Endothelial cell of umbilical vein (primary cell): ENCODE data around the gene XDH. TPM values are rescaled to one million over a fixed set of nuclear protein-coding genes. Genes with fewer than 3 reads are reported as not detected.

ENCODE experiments used
- BruUV-seq: library from RNA; stranded (reverse); fragments of 400-500 nt; replicated peaks from 2 replicates; lab custom pipeline; 2021; lab: Mats Ljungman, UMichigan
- CTCF ChIA-PET: fragments of 300-600, 350-600 bp; sonication (Branson Sonifier 250); formaldehyde crosslinking; loops from one replicate; lab custom pipeline; 2021; ENCODE audit warnings: antibody characterized with exemption, inconsistent platforms; lab: Charles Lee
- POLR2A ChIA-PET: fragments of 300-600, 350-600 bp; sonication (Branson Sonifier 250); formaldehyde crosslinking; loops from one replicate; lab custom pipeline; 2021; ENCODE audit warnings: antibody characterized with exemption, inconsistent platforms; lab: Charles Lee
- DNase-seq: peaks from one replicate; pipeline ENCODE4 v3.0.0-alpha.2; 2011; ENCODE audit warnings: low read depth, low spot score
- FAIRE-seq: peaks from 2 replicates; lab custom pipeline; 2011; peaks lifted over from hg19 to GRCh38; lab: Jason Lieb, UNC
- H2AFZ ChIP-seq: 2 replicates; pipeline ENCODE4 v1.6.0; 2012; ENCODE audit warnings: low read depth, low read length, control low read depth, inconsistent platforms
- H3K27ac ChIP-seq: 2 replicates; pipeline ENCODE4 v1.5.1; 2011; ENCODE audit warnings: low read depth, mild to moderate bottlenecking, control low read depth, low read length, moderate library complexity; ENCODE audit not compliant: insufficient read depth
- H3K27me3 ChIP-seq, 2 experiments: 2 replicates each; pipeline versions ENCODE4 v1.6.0 to v1.6.1; 2011; ENCODE audit warnings: low read length in 2 of 2, mixed read lengths in 1 of 2; ENCODE audit not compliant: control insufficient read depth in 2 of 2, insufficient read depth in 2 of 2
- H3K36me3 ChIP-seq, 2 experiments: 2 replicates in 1 of 2; 3 replicates in 1 of 2; pipeline ENCODE4 v1.5.1; 2011; ENCODE audit warnings: low read length in 2 of 2, mild to moderate bottlenecking in 1 of 2, moderate library complexity in 1 of 2; ENCODE audit not compliant: control insufficient read depth in 2 of 2, insufficient read depth in 2 of 2; ENCODE audit errors: extremely low read depth in 1 of 2
- H3K4me1 ChIP-seq: 3 replicates; pipeline ENCODE4 v1.5.1; 2011; ENCODE audit warnings: mild to moderate bottlenecking, low read length; ENCODE audit not compliant: control insufficient read depth, insufficient read depth; ENCODE audit errors: extremely low read depth
- H3K4me2 ChIP-seq: 2 replicates; pipeline ENCODE4 v1.6.1; 2011; ENCODE audit warnings: low read length, control low read depth, mixed read lengths; ENCODE audit not compliant: insufficient read depth
- H3K4me3 ChIP-seq, 3 experiments: fragments of 200-600 bp in 1 of 3; sonication (generic), shearing (Covaris generic) in 1 of 3; replicated peaks in 1 of 3; 2 replicates each; pipeline ENCODE4 v1.5.1; 2011 to 2016; ENCODE audit warnings: control low read depth in 3 of 3, low read length in 3 of 3, mild to moderate bottlenecking in 2 of 3, inconsistent platforms in 1 of 3, low read depth in 1 of 3, moderate library complexity in 1 of 3; ENCODE audit not compliant: insufficient read depth in 1 of 3
- H3K79me2 ChIP-seq: 2 replicates; pipeline ENCODE4 v1.6.0; 2012; ENCODE audit warnings: low read length, inconsistent platforms; ENCODE audit not compliant: control insufficient read depth, insufficient read depth
- H3K9ac ChIP-seq: replicated peaks from 2 replicates; pipeline ENCODE3; 2011; ENCODE audit warnings: low read length, control low read depth; ENCODE audit not compliant: insufficient read depth; ENCODE audit errors: extremely low read depth
- H3K9me1 ChIP-seq: replicated peaks from 3 replicates; pipeline ENCODE4 v1.6.0; 2011; ENCODE audit warnings: mild to moderate bottlenecking, low read length; ENCODE audit not compliant: control insufficient read depth, insufficient read depth; ENCODE audit errors: extremely low read depth
- H3K9me3 ChIP-seq: replicated peaks from 2 replicates; pipeline ENCODE4 v1.5.1; 2012; ENCODE audit warnings: low read length, inconsistent platforms; ENCODE audit not compliant: control insufficient read depth, insufficient read depth
- H4K20me1 ChIP-seq: replicated peaks from 2 replicates; pipeline ENCODE3; 2011; ENCODE audit warnings: mild to moderate bottlenecking, low read length; ENCODE audit not compliant: control insufficient read depth, insufficient read depth; ENCODE audit errors: extremely low read depth
- EZH2 ChIP-seq: IDR thresholded peaks from 2 replicates; pipeline ENCODE4 v1.6.1; 2012; ENCODE audit warnings: borderline replicate concordance, low read depth, mild to moderate bottlenecking, moderate library complexity, low read length, inconsistent platforms; ENCODE audit not compliant: severe bottlenecking
- FOS ChIP-seq: IDR thresholded peaks from 2 replicates; pipeline ENCODE4 v1.6.1; 2011; ENCODE audit warnings: mild to moderate bottlenecking, low read length, moderate library complexity, borderline replicate concordance; ENCODE audit not compliant: insufficient read depth
- GATA2 ChIP-seq: IDR thresholded peaks from 2 replicates; pipeline ENCODE4 v1.7.0; 2011; ENCODE audit warnings: low read depth, mild to moderate bottlenecking, moderate library complexity, mixed read lengths, low read length; ENCODE audit not compliant: insufficient read length, insufficient read depth
- JUN ChIP-seq: IDR thresholded peaks from 2 replicates; pipeline ENCODE4 v1.6.1; 2011; ENCODE audit warnings: borderline replicate concordance, low read depth; ENCODE audit not compliant: insufficient read length, insufficient read depth
- MYC ChIP-seq: IDR thresholded peaks from one replicate; pipeline ENCODE4 v1.6.1; 2011; ENCODE audit warnings: mild to moderate bottlenecking, low read depth, low read length
- POLR2AphosphoS5 ChIP-seq: IDR thresholded peaks from 2 replicates; pipeline ENCODE4 v1.6.1; 2012; ENCODE audit warnings: low read depth, mild to moderate bottlenecking, control low read depth, low read length, moderate library complexity; ENCODE audit not compliant: insufficient read depth
- dilution Hi-C: fragments of 300-500 bp; cut with MboI; formaldehyde crosslinking; loops from one replicate; pipeline ENCODE4 v1.15.0; 2019; ENCODE audit warnings: low sequenced_read_pairs; ENCODE audit not compliant: extremely low pct_ligation_motif_present
- intact Hi-C: fragments of 100-400 bp; cut with micrococcal nuclease; formaldehyde crosslinking; loops from one replicate; pipeline ENCODE4 v1.10.0; 2022
- polyA plus RNA-seq, 4 experiments: library from polyadenylated mRNA; depleted of rRNA in 3 of 4; stranded (reverse) in 3 of 4; unstranded in 1 of 4; fragments of >200 nt; gene quantifications; 2 replicates each; pipeline versions ENCODE4 v1.2.1 to v1.2.3, GENCODE V29; 2011 to 2012; ENCODE audit warnings: missing spikeins in 1 of 4
- total RNA-seq: library from RNA; stranded (reverse); gene quantifications from 2 replicates; pipeline ENCODE4 v1.2.3, GENCODE V29; 2021
- TF ChIP-seq, protein P1 (sequence below), 2 donors: IDR thresholded peaks; 1 replicate in 1 of 2; 2 replicates in 1 of 2; pipeline ENCODE4 v1.5.1; 2011; ENCODE audit warnings: low read length in 2 of 2, mild to moderate bottlenecking in 2 of 2, moderate library complexity in 2 of 2, control low read depth in 1 of 2, inconsistent platforms in 1 of 2, low read depth in 1 of 2; ENCODE audit not compliant: insufficient read depth in 1 of 2; ENCODE audit errors: extremely low read depth in 1 of 2

XDH gene
- total and polyA plus RNA-seq, 2 donors (not counting 3 experiments of a cell fraction or from before 2014, with no cell fraction given): not detected

- Histone ChIP-seq H2AFZ (peak overlapping the region; percentile 29), H3K9me1 (no peaks in the 10 kb centered on the region), H3K4me2 (peak overlapping the region; percentile 8), H3K27me3 (no peaks in the 10 kb centered on the region), H3K4me1 (peaks cover 32% of the 10 kb centered on the region), H3K27ac (peak overlapping the region; percentile 36), H3K9ac (no peak overlapping the region), H3K4me3 (no peak overlapping the region), H4K20me1 (no peaks in the 10 kb centered on the region), H3K79me2 (no peaks in the 10 kb centered on the region), H3K36me3 (no peaks in the 10 kb centered on the region), H3K9me3 (no peaks in the 10 kb centered on the region)
- DNase-seq (peak; percentile 11), FAIRE-seq (no peak)
- dilution Hi-C loops (no loop called here), intact Hi-C loops (loop anchor here (1.0 to 5.0 kb wide), 2 partner anchors 9 to 40 kb away; no protein-coding TSS in a partner anchor)
- CTCF ChIA-PET: interaction anchor here (0.5 to 1.3 kb wide), 2 partner anchors 53 to 1956 kb away, joined by 3 read pairs; partner anchors contain the start of gene EHD3
- BruUV-seq: no TSS peak
- POLR2A ChIA-PET: interaction anchor here (1.0 kb wide), 1 partner anchor 23 kb away, joined by 3 read pairs; no protein-coding TSS in a partner anchor
- TF ChIP-seq, protein P1, sequence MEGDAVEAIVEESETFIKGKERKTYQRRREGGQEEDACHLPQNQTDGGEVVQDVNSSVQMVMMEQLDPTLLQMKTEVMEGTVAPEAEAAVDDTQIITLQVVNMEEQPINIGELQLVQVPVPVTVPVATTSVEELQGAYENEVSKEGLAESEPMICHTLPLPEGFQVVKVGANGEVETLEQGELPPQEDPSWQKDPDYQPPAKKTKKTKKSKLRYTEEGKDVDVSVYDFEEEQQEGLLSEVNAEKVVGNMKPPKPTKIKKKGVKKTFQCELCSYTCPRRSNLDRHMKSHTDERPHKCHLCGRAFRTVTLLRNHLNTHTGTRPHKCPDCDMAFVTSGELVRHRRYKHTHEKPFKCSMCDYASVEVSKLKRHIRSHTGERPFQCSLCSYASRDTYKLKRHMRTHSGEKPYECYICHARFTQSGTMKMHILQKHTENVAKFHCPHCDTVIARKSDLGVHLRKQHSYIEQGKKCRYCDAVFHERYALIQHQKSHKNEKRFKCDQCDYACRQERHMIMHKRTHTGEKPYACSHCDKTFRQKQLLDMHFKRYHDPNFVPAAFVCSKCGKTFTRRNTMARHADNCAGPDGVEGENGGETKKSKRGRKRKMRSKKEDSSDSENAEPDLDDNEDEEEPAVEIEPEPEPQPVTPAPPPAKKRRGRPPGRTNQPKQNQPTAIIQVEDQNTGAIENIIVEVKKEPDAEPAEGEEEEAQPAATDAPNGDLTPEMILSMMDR (IDR thresholded peaks at IDR 0.05; ENCODE audit: extremely low read depth in 1 of 2, insufficient read depth in 1 of 2, low read depth in 1 of 2, low read length in 2 of 2): no peak
- no peak for TF ChIP-seq MYC
- TF ChIP-seq FOS: peak; percentile 5
Observed at GRCh38 chr2:31286961-31287550, 127.5 kb downstream of the XDH start.

DNA sequence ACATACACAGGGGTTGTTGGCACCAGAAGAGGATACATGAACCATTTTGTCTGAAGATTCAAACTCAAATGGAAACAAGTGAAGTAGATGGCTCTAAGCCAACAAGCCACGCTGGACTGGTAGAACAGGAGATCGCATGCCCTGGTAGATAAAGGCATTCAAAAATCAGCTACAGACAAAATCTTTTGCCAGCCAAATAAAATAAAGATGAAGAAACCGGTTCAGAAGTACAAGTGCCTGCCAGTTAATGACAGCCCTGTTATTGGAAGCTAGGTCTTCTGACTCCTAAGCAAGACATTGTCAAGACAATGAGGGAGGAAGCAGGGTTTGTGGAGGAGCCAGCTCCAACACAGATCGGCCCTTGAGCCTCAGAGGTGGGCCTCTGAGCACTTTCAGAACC is 128.3 kb downstream of the XDH start:
- Histone ChIP-seq H3K9me3 (no peaks in the 10 kb centered on the region), H3K36me3 (no peaks in the 10 kb centered on the region), H3K9ac (no peak overlapping the region), H3K9me1 (no peaks in the 10 kb centered on the region), H3K4me2 (no peak overlapping the region), H3K27ac (no peak overlapping the region), H3K79me2 (no peaks in the 10 kb centered on the region), H3K27me3 (no peaks in the 10 kb centered on the region), H2AFZ (no peak overlapping the region), H4K20me1 (no peaks in the 10 kb centered on the region), H3K4me1 (peaks cover 32% of the 10 kb centered on the region), H3K4me3 (no peak overlapping the region)
- intact Hi-C loops: loop anchor here (5.0 kb wide), 1 partner anchor 41 kb away; no protein-coding TSS in a partner anchor
- ChIA-PET CTCF (interaction anchor here (0.5 to 1.0 kb wide), 5 partner anchors 11 to 1956 kb away, joined by 3 read pairs; no protein-coding TSS in a partner anchor), POLR2A (interaction anchor here (0.7 to 1.0 kb wide), 2 partner anchors 24 to 45 kb away, joined by 3 to 8 read pairs; no protein-coding TSS in a partner anchor)
- TF ChIP-seq POLR2AphosphoS5 (no peak), GATA2 (no peak), EZH2 (no peak), FOS (no peak), JUN (no peak), MYC (no peak)
- dilution Hi-C loops: no loop called here
- no TSS peak for BruUV-seq
- peak; percentile 68 for DNase-seq
- FAIRE-seq: peak; percentile 73
